GM08714 (cell line): ENCODE data around the gene PKHD1.

ENCODE experiments used
- H3K4me3 ChIP-seq: fragments of 200-500 bp; sonication (Bioruptor generic); 2 replicates; pipeline ENCODE4 v1.5.1; 2014; ENCODE audit warnings: mild to moderate bottlenecking, low read length, inconsistent platforms
- ZNF274 ChIP-seq: IDR thresholded peaks from 2 replicates; pipeline ENCODE4 v1.6.1; 2012; ENCODE audit warnings: mild to moderate bottlenecking, low read depth, low read length

Gene PKHD1

GRCh38 chr6:51915098-51915497, 172.3 kb downstream of the PKHD1 start:
- TF ChIP-seq ZNF274: no peak
- no peak overlapping the region for H3K4me3 ChIP-seq

- no peak for TF ChIP-seq ZNF274
- no peak overlapping the region for H3K4me3 ChIP-seq
These were observed 174.1 kb downstream of the PKHD1 start for GRCh38 chr6:51913265-51913664.

- H3K4me3 ChIP-seq: no peak overlapping the region
- TF ChIP-seq ZNF274: no peak
These were observed 176.6 kb downstream of the PKHD1 start for GRCh38 chr6:51910851-51911250.

- no peak overlapping the region for H3K4me3 ChIP-seq
- TF ChIP-seq ZNF274: no peak
These were observed 179.2 kb downstream of the PKHD1 start for GRCh38 chr6:51908243-51908642.

- no peak for TF ChIP-seq ZNF274
- no peak overlapping the region for H3K4me3 ChIP-seq
These were observed 185.3 kb downstream of the PKHD1 start for GRCh38 chr6:51901766-51902764.

GRCh38 chr6:51893366-51893765, 194.0 kb downstream of the PKHD1 start:
- H3K4me3 ChIP-seq: no peak overlapping the region
- no peak for TF ChIP-seq ZNF274

GRCh38 chr6:51892750-51893149, 194.7 kb downstream of the PKHD1 start:
- no peak for TF ChIP-seq ZNF274
- H3K4me3 ChIP-seq: no peak overlapping the region

GRCh38 chr6:51892339-51892738, 195.1 kb downstream of the PKHD1 start:
- H3K4me3 ChIP-seq: no peak overlapping the region
- no peak for TF ChIP-seq ZNF274

GRCh38 chr6:51891784-51892183, 195.6 kb downstream of the PKHD1 start:
- no peak for TF ChIP-seq ZNF274
- no peak overlapping the region for H3K4me3 ChIP-seq

GRCh38 chr6:51887859-51888258, 199.6 kb downstream of the PKHD1 start:
- TF ChIP-seq ZNF274: no peak
- H3K4me3 ChIP-seq: no peak overlapping the region

GRCh38 chr6:51885957-51886356, 201.5 kb downstream of the PKHD1 start:
- no peak for TF ChIP-seq ZNF274

GRCh38 chr6:51868591-51869355, 218.6 kb downstream of the PKHD1 start:
- no peak for TF ChIP-seq ZNF274
- H3K4me3 ChIP-seq: no peak overlapping the region

More at GRCh38 chr6:51885957-51886356, 201.5 kb downstream of the PKHD1 start:
- H3K4me3 ChIP-seq: no peak overlapping the region

GRCh38 chr6:51866867-51867266, 220.5 kb downstream of the PKHD1 start:
- TF ChIP-seq ZNF274: no peak
- no peak overlapping the region for H3K4me3 ChIP-seq

GRCh38 chr6:51865996-51866395, 221.4 kb downstream of the PKHD1 start:
- no peak for TF ChIP-seq ZNF274

GRCh38 chr6:51865176-51865575, 222.2 kb downstream of the PKHD1 start:
- no peak for TF ChIP-seq ZNF274
- H3K4me3 ChIP-seq: no peak overlapping the region

More at GRCh38 chr6:51865996-51866395, 221.4 kb downstream of the PKHD1 start:
- H3K4me3 ChIP-seq: no peak overlapping the region
